PC-9 (cell line): ENCODE measurements around the gene C3orf18. TPM values are rescaled to one million over a fixed set of nuclear protein-coding genes. Genes with fewer than 3 reads are reported as not detected.

Experiments
- BruUV-seq: library from RNA; stranded (reverse); fragments of 400-500 nt; replicated peaks from 2 replicates; lab custom pipeline; 2021; lab: Mats Ljungman, UMichigan
- CTCF ChIA-PET: fragments of 300-600 bp; sonication (Branson Sonifier 250); formaldehyde crosslinking; loops from one replicate; lab custom pipeline; 2022; ENCODE audit warnings: antibody characterized with exemption; lab: Charles Lee
- POLR2A ChIA-PET: fragments of 300-600 bp; sonication (Branson Sonifier 250); formaldehyde crosslinking; loops from one replicate; lab custom pipeline; 2022; ENCODE audit warnings: antibody characterized with exemption; ENCODE audit not compliant: unreplicated experiment; lab: Charles Lee
- DNase-seq, 2 experiments: peaks; one replicate each; pipeline versions ENCODE4 v3.0.0 to v3.0.0-alpha.2; 2015 to 2022; ENCODE audit warnings: mixed read lengths in 1 of 2
- H2AFZ ChIP-seq: fragments of 200-600 bp; sonication (generic); 2 replicates; pipeline ENCODE4 v1.8.1; 2017; ENCODE audit warnings: antibody characterized with exemption
- H3F3A ChIP-seq: fragments of 200-600 bp; sonication (generic); 2 replicates; pipeline ENCODE4 v1.8.1; 2017; ENCODE audit warnings: antibody characterized with exemption, mild to moderate bottlenecking, low read depth; ENCODE audit not compliant: insufficient read depth
- H3K27ac ChIP-seq: fragments of 200-600 bp; sonication (generic); 2 replicates; pipeline ENCODE4 v1.6.1; 2016; ENCODE audit warnings: mixed run types
- H3K27me3 ChIP-seq: fragments of 200-600 bp; sonication (generic); 2 replicates; pipeline ENCODE4 v1.6.1; 2016; ENCODE audit warnings: low read depth, mixed run types; ENCODE audit not compliant: insufficient read depth
- H3K36me3 ChIP-seq: fragments of 200-600 bp; sonication (generic); 2 replicates; pipeline ENCODE4 v1.6.1; 2016; ENCODE audit warnings: low read depth, mixed run types
- H3K4me1 ChIP-seq: fragments of 200-600 bp; sonication (generic); replicated peaks from 2 replicates; pipeline ENCODE4 v1.6.1; 2016; ENCODE audit warnings: mixed run types; ENCODE audit not compliant: insufficient read depth
- H3K4me2 ChIP-seq: fragments of 200-600 bp; sonication (generic); 2 replicates; pipeline ENCODE4 v1.6.1; 2017; ENCODE audit warnings: mixed run types
- H3K4me3 ChIP-seq: fragments of 200-600 bp; sonication (generic); 2 replicates; pipeline ENCODE4 v1.6.1; 2016; ENCODE audit warnings: mixed run types
- H3K79me2 ChIP-seq: fragments of 200-600 bp; sonication (generic); 2 replicates; pipeline ENCODE4 v1.6.1; 2017; ENCODE audit warnings: low read depth, mixed run types
- H3K9me2 ChIP-seq: fragments of 200-600 bp; sonication (generic); 2 replicates; pipeline ENCODE4 v1.8.1; 2017; ENCODE audit warnings: mild to moderate bottlenecking; ENCODE audit not compliant: insufficient read depth
- H3K9me3 ChIP-seq: fragments of 200-600 bp; sonication (generic); 2 replicates; pipeline ENCODE4 v1.8.1; 2016; ENCODE audit warnings: low read depth; ENCODE audit not compliant: insufficient read depth
- H4K20me1 ChIP-seq: fragments of 200-600 bp; sonication (generic); 2 replicates; pipeline ENCODE4 v1.8.1; 2017; ENCODE audit not compliant: insufficient read depth
- EZH2 ChIP-seq: fragments of 200-600 bp; sonication (generic); IDR thresholded peaks from 2 replicates; pipeline ENCODE4 v1.8.0; 2017; ENCODE audit warnings: antibody characterized with exemption, low read depth
- intact Hi-C: fragments of 100-400 bp; cut with micrococcal nuclease; formaldehyde crosslinking; loops from one replicate; pipeline ENCODE4 v1.10.0; 2022; ENCODE audit not compliant: unreplicated experiment
- total RNA-seq: library from RNA; stranded (reverse); gene quantifications from 2 replicates; pipeline ENCODE4 v1.2.3, GENCODE V29; 2021
- TF ChIP-seq, protein P1 (sequence below): fragments of 200-600 bp; sonication (generic); conservative IDR thresholded peaks from 2 replicates; pipeline ENCODE4 v1.6.1; 2017; ENCODE audit warnings: mixed run types, antibody characterized with exemption, mild to moderate bottlenecking, moderate library complexity

C3orf18 gene
- total RNA-seq, 1 experiment from 2014 or later: 7.5 TPM

- intact Hi-C loops: loop anchor here (10.0 kb wide), 1 partner anchor 433 kb away; no protein-coding TSS in a partner anchor
- ChIA-PET POLR2A (no interaction called here), CTCF (interaction anchor here (1.0 kb wide), 1 partner anchor 11 kb away, joined by 3 read pairs; no protein-coding TSS in a partner anchor)
- H3K27me3 ChIP-seq: no peaks in the 10 kb centered on the region; the same call in 1 of the 2 replicates
- no peak overlapping the region for H3K4me2 ChIP-seq
- H3K79me2 ChIP-seq: no peaks in the 10 kb centered on the region
- DNase-seq: no peak
- no peak overlapping the region for H3K4me3 ChIP-seq
- no TSS peak for BruUV-seq
- no peak overlapping the region for H2AFZ ChIP-seq
- no peak overlapping the region for H3K27ac ChIP-seq
- TF ChIP-seq EZH2: no peak
- TF ChIP-seq, protein P1, sequence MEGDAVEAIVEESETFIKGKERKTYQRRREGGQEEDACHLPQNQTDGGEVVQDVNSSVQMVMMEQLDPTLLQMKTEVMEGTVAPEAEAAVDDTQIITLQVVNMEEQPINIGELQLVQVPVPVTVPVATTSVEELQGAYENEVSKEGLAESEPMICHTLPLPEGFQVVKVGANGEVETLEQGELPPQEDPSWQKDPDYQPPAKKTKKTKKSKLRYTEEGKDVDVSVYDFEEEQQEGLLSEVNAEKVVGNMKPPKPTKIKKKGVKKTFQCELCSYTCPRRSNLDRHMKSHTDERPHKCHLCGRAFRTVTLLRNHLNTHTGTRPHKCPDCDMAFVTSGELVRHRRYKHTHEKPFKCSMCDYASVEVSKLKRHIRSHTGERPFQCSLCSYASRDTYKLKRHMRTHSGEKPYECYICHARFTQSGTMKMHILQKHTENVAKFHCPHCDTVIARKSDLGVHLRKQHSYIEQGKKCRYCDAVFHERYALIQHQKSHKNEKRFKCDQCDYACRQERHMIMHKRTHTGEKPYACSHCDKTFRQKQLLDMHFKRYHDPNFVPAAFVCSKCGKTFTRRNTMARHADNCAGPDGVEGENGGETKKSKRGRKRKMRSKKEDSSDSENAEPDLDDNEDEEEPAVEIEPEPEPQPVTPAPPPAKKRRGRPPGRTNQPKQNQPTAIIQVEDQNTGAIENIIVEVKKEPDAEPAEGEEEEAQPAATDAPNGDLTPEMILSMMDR: no peak
- no peaks in the 10 kb centered on the region for H3K9me2 ChIP-seq
- H3F3A ChIP-seq: no peaks in the 10 kb centered on the region
- H4K20me1 ChIP-seq: no peaks in the 10 kb centered on the region
- no peaks in the 10 kb centered on the region for H3K9me3 ChIP-seq
- no peaks in the 10 kb centered on the region for H3K36me3 ChIP-seq
- H3K4me1 ChIP-seq: no peaks in the 10 kb centered on the region
Measured at GRCh38 chr3:50557915-50558314, 9.6 kb downstream of the C3orf18 start.

- no peaks in the 10 kb centered on the region for H4K20me1 ChIP-seq
- no peak overlapping the region for H3K27ac ChIP-seq
- no peaks in the 10 kb centered on the region for H3K4me1 ChIP-seq
- CTCF ChIA-PET: interaction anchor here (1.0 kb wide), 1 partner anchor 10 kb away, joined by 3 read pairs; no protein-coding TSS in a partner anchor
- no peak for TF ChIP-seq EZH2
- TF ChIP-seq, protein P1: no peak
- no peaks in the 10 kb centered on the region for H3F3A ChIP-seq
- H3K9me2 ChIP-seq: no peaks in the 10 kb centered on the region
- no peak overlapping the region for H3K4me3 ChIP-seq
- no TSS peak for BruUV-seq
- intact Hi-C loops: loop anchor here (10.0 kb wide), 1 partner anchor 432 kb away; no protein-coding TSS in a partner anchor
- H3K27me3 ChIP-seq: no peaks in the 10 kb centered on the region; the same call in 1 of the 2 replicates
- POLR2A ChIA-PET: no interaction called here
- H3K79me2 ChIP-seq: no peaks in the 10 kb centered on the region
- H3K36me3 ChIP-seq: no peaks in the 10 kb centered on the region
- H3K4me2 ChIP-seq: no peak overlapping the region
- H3K9me3 ChIP-seq: no peaks in the 10 kb centered on the region
- no peak overlapping the region for H2AFZ ChIP-seq
- DNase-seq: peak in 1 of 2 experiments; percentile 3
Measured at GRCh38 chr3:50557106-50557505, 10.4 kb downstream of the C3orf18 start.

DNA sequence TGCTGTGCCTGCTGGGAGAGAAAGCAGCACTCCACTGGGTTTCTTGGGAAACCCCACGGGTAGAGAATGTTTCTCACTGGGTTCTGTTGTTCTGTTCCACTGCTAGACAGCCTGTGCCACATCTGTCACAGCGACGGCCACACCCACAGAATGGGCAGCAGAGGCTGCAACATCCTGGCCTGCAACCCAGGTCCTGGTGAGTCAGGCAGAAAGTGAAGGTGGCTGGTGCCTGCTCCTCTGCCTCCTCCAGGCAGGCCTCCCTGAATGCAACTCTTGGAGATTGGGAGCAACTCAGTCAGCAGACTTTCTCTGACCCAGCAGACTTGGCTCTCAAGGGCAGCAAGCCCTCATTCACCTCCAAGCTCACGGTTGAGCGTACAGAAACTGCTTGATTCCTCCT is 13.0 kb downstream of the C3orf18 start:
- H3K27me3 ChIP-seq: no peaks in the 10 kb centered on the region; the same call in 1 of the 2 replicates
- H3F3A ChIP-seq: no peaks in the 10 kb centered on the region
- H3K4me3 ChIP-seq: no peak overlapping the region
- CTCF ChIA-PET: interaction anchor here (0.5 kb wide), 1 partner anchor 319 kb away, joined by 3 read pairs; the partner anchor contains the start of gene GNAI2
- H3K4me2 ChIP-seq: no peak overlapping the region
- intact Hi-C loops: loop anchor here (5.0 to 10.0 kb wide), 2 partner anchors 292 to 430 kb away; no protein-coding TSS in a partner anchor
- no peaks in the 10 kb centered on the region for H3K9me2 ChIP-seq
- no peak for DNase-seq
- H2AFZ ChIP-seq: no peak overlapping the region
- no peak overlapping the region for H3K27ac ChIP-seq
- TF ChIP-seq, protein P1: no peak
- TF ChIP-seq EZH2: no peak
- POLR2A ChIA-PET: interaction anchor here (0.7 kb wide), 1 partner anchor 195 kb away, joined by 3 read pairs; the partner anchor contains the start of gene TMEM115
- H4K20me1 ChIP-seq: no peaks in the 10 kb centered on the region
- no peaks in the 10 kb centered on the region for H3K36me3 ChIP-seq
- H3K9me3 ChIP-seq: no peaks in the 10 kb centered on the region
- H3K79me2 ChIP-seq: no peaks in the 10 kb centered on the region
- no TSS peak for BruUV-seq
- no peaks in the 10 kb centered on the region for H3K4me1 ChIP-seq
